Mononuclear cell (primary cell): ENCODE data around the gene NECTIN2. TPM values are rescaled to one million over a fixed set of nuclear protein-coding genes. Genes with fewer than 3 reads are reported as not detected.
"Not testable (repeated sequence)": the region's sequence is repeated elsewhere in the genome, so short reads cannot be mapped to it uniquely, and the experiment has no call there.

Source experiments
- H3K27me3 ChIP-seq: 2 replicates; pipeline ENCODE4 v1.6.0; 2011; ENCODE audit warnings: low read length, control low read depth; ENCODE audit not compliant: insufficient read depth
- H3K4me1 ChIP-seq: 2 replicates; pipeline ENCODE4 v1.5.1; 2011; ENCODE audit warnings: mild to moderate bottlenecking, low read length, control low read depth; ENCODE audit not compliant: insufficient read depth
- H3K4me3 ChIP-seq: 2 replicates; pipeline ENCODE4 v1.5.1; 2011; ENCODE audit warnings: mild to moderate bottlenecking, low read length, moderate library complexity
- H3K9me3 ChIP-seq: 2 replicates; pipeline ENCODE4 v1.5.1; 2011; ENCODE audit warnings: low read depth, mild to moderate bottlenecking, control low read depth, low read length
- total RNA-seq: library from RNA; depleted of rRNA; stranded (reverse); fragments of >200 nt; gene quantifications from one replicate; pipeline ENCODE4 v1.2.3, GENCODE V29; 2012

NECTIN2 gene
- total RNA-seq, 1 donor, result 22.1 TPM

- H3K27me3 ChIP-seq, result no peaks in the 10 kb centered on the region
- H3K4me1 ChIP-seq, result peaks cover 19% of the 10 kb centered on the region
- H3K9me3 ChIP-seq, result no peaks in the 10 kb centered on the region
- no peak overlapping the region for H3K4me3 ChIP-seq
Observed at GRCh38 chr19:44857837-44858236, 11.7 kb downstream of the NECTIN2 start.

- not testable (repeated sequence) for H3K4me1 ChIP-seq, H3K27me3 ChIP-seq, H3K4me3 ChIP-seq, H3K9me3 ChIP-seq
Observed at GRCh38 chr19:44861576-44861975, 15.5 kb downstream of the NECTIN2 start.

- Histone ChIP-seq H3K9me3 (no peaks in the 10 kb centered on the region), H3K4me3 (no peak overlapping the region), H3K27me3 (no peaks in the 10 kb centered on the region), H3K4me1 (peaks cover 11% of the 10 kb centered on the region)
Observed at GRCh38 chr19:44863990-44864389, 17.9 kb downstream of the NECTIN2 start.

GRCh38 chr19:44865196-44865767 lies 19.2 kb downstream of the NECTIN2 start:
- no peaks in the 10 kb centered on the region for H3K27me3 ChIP-seq
- peaks cover 24% of the 10 kb centered on the region for H3K4me1 ChIP-seq
- no peaks in the 10 kb centered on the region for H3K9me3 ChIP-seq
- H3K4me3 ChIP-seq, result no peak overlapping the region

- Histone ChIP-seq H3K27me3 (no peaks in the 10 kb centered on the region), H3K4me1 (peaks cover 28% of the 10 kb centered on the region), H3K9me3 (no peaks in the 10 kb centered on the region), H3K4me3 (no peak overlapping the region)
Observed at GRCh38 chr19:44866664-44867063, 20.6 kb downstream of the NECTIN2 start.

- Histone ChIP-seq H3K4me3 (no peak overlapping the region), H3K27me3 (no peaks in the 10 kb centered on the region), H3K9me3 (no peaks in the 10 kb centered on the region), H3K4me1 (peaks cover 28% of the 10 kb centered on the region)
Observed at GRCh38 chr19:44867578-44867977, 21.5 kb downstream of the NECTIN2 start.

- H3K4me3 ChIP-seq, result no peak overlapping the region
- no peaks in the 10 kb centered on the region for H3K27me3 ChIP-seq
- no peaks in the 10 kb centered on the region for H3K9me3 ChIP-seq
- H3K4me1 ChIP-seq, result peaks cover 28% of the 10 kb centered on the region
Observed at GRCh38 chr19:44869733-44870470, 23.8 kb downstream of the NECTIN2 start.

- Histone ChIP-seq H3K27me3 (no peaks in the 10 kb centered on the region), H3K4me1 (peaks cover 28% of the 10 kb centered on the region), H3K4me3 (no peak overlapping the region), H3K9me3 (no peaks in the 10 kb centered on the region)
Observed at GRCh38 chr19:44871809-44872208, 25.7 kb downstream of the NECTIN2 start.

GRCh38 chr19:44872661-44873060 lies 26.6 kb downstream of the NECTIN2 start:
- H3K27me3 ChIP-seq, result no peaks in the 10 kb centered on the region
- no peak overlapping the region for H3K4me3 ChIP-seq
- H3K9me3 ChIP-seq, result no peaks in the 10 kb centered on the region
- peaks cover 28% of the 10 kb centered on the region for H3K4me1 ChIP-seq

GRCh38 chr19:44874317-44874716 lies 28.2 kb downstream of the NECTIN2 start:
- Histone ChIP-seq H3K4me3 (no peak overlapping the region), H3K27me3 (no peaks in the 10 kb centered on the region), H3K9me3 (no peaks in the 10 kb centered on the region)

GRCh38 chr19:44875666-44876451 lies 29.8 kb downstream of the NECTIN2 start:
- Histone ChIP-seq H3K27me3 (no peaks in the 10 kb centered on the region), H3K4me3 (no peak overlapping the region), H3K4me1 (no peaks in the 10 kb centered on the region), H3K9me3 (no peaks in the 10 kb centered on the region)

More at GRCh38 chr19:44874317-44874716, 28.2 kb downstream of the NECTIN2 start:
- peaks cover 14% of the 10 kb centered on the region for H3K4me1 ChIP-seq

- no peak overlapping the region for H3K4me3 ChIP-seq
- no peaks in the 10 kb centered on the region for H3K4me1 ChIP-seq
- no peaks in the 10 kb centered on the region for H3K9me3 ChIP-seq
- no peaks in the 10 kb centered on the region for H3K27me3 ChIP-seq
Observed at GRCh38 chr19:44876930-44877535, 30.9 kb downstream of the NECTIN2 start.

GRCh38 chr19:44878120-44878865 lies 32.2 kb downstream of the NECTIN2 start:
- no peaks in the 10 kb centered on the region for H3K27me3 ChIP-seq
- no peaks in the 10 kb centered on the region for H3K4me1 ChIP-seq
- no peak overlapping the region for H3K4me3 ChIP-seq
- H3K9me3 ChIP-seq, result no peaks in the 10 kb centered on the region

- Histone ChIP-seq H3K4me1 (no peaks in the 10 kb centered on the region), H3K27me3 (no peaks in the 10 kb centered on the region), H3K9me3 (no peaks in the 10 kb centered on the region), H3K4me3 (no peak overlapping the region)
Observed at GRCh38 chr19:44879309-44880065, 33.4 kb downstream of the NECTIN2 start.
